VCaP (cell line): Measurements from ENCODE around the gene RIT2.

Source experiments
- H3K27ac ChIP-seq: fragments of 450-650 bp; 2 replicates; pipeline ENCODE4 v1.5.1; 2017
- CTCF ChIP-seq: fragments of 450-650 bp; conservative IDR thresholded peaks from 2 replicates; pipeline ENCODE4 v1.5.1; 2017; ENCODE audit warnings: mild to moderate bottlenecking, moderate library complexity

RIT2 gene

GRCh38 chr18:42734520-42734919 lies 381.0 kb downstream of the RIT2 start:
- no peak for TF ChIP-seq CTCF
- H3K27ac ChIP-seq = no peak overlapping the region

GRCh38 chr18:42730272-42730671 lies 385.2 kb downstream of the RIT2 start:
- TF ChIP-seq CTCF = peak; percentile 60
- no peak overlapping the region for H3K27ac ChIP-seq

GRCh38 chr18:42719221-42719620 lies 396.3 kb downstream of the RIT2 start:
- H3K27ac ChIP-seq = no peak overlapping the region
- no peak for TF ChIP-seq CTCF

- no peak for TF ChIP-seq CTCF
- H3K27ac ChIP-seq = no peak overlapping the region
Measured at GRCh38 chr18:42712065-42712464, 403.4 kb downstream of the RIT2 start.

- TF ChIP-seq CTCF = no peak
- peak overlapping the region; percentile 59 for H3K27ac ChIP-seq
Measured at GRCh38 chr18:42707080-42707479, 408.4 kb downstream of the RIT2 start.

- TF ChIP-seq CTCF = no peak
- peak overlapping the region; percentile 59 for H3K27ac ChIP-seq
Measured at GRCh38 chr18:42706618-42707017, 408.9 kb downstream of the RIT2 start.

- peak overlapping the region; percentile 59 for H3K27ac ChIP-seq
- TF ChIP-seq CTCF = no peak
Measured at GRCh38 chr18:42706029-42706608, 409.4 kb downstream of the RIT2 start.
